ENCODE data around the gene ARHGEF37.
A peak's percentile ranks its signal among the peaks of the same experiment; 100 is the strongest.
"Not testable (repeated sequence)": the region's sequence is repeated elsewhere in the genome, so short reads cannot be mapped to it uniquely, and the experiment has no call there.

ARHGEF37 gene

GRCh38 chr5:149564542-149565140, 16.7 kb upstream of the ARHGEF37 start:
- not testable (repeated sequence) for H3K18ac ChIP-seq (ENCODE audit: low read depth in 1 of 2, low read length in 2 of 2); H2AK5ac ChIP-seq (ENCODE audit: low read length, severe bottlenecking); H3K23ac ChIP-seq (ENCODE audit: low read length in 2 of 2); H4K8ac ChIP-seq (ENCODE audit: low read length); H3K4me1 ChIP-seq (ENCODE audit: control insufficient read depth, insufficient read depth, low read depth, low read length); H2AFZ ChIP-seq (ENCODE audit: low read depth, low read length); H3K4me2 ChIP-seq (ENCODE audit: low read length, poor library complexity, severe bottlenecking); H3K27me3 ChIP-seq (ENCODE audit: control insufficient read depth in 1 of 2, insufficient read depth in 1 of 2, low read length in 2 of 2); H2BK12ac ChIP-seq (ENCODE audit: low read length in 2 of 2); H2BK5ac ChIP-seq (ENCODE audit: low read depth, low read length, poor library complexity, severe bottlenecking); H3K9me3 ChIP-seq (ENCODE audit: control insufficient read depth, low read length); H3K4me3 ChIP-seq (ENCODE audit: insufficient read depth in 1 of 2, low read depth in 1 of 2, low read length in 2 of 2); H3K27ac ChIP-seq (ENCODE audit: low read length, poor library complexity, severe bottlenecking); H4K91ac ChIP-seq (ENCODE audit: low read length); H3K79me1 ChIP-seq (replicated peaks; ENCODE audit: low read length, poor library complexity, severe bottlenecking); H2BK15ac ChIP-seq (ENCODE audit: low read depth, poor library complexity, severe bottlenecking); H2BK120ac ChIP-seq (ENCODE audit: low read depth, low read length); H3K36me3 ChIP-seq (ENCODE audit: control insufficient read depth in 1 of 2, insufficient read depth in 2 of 2, low read depth in 1 of 2, low read length in 2 of 2); H3K14ac ChIP-seq (ENCODE audit: low read length in 2 of 2)
- H3K4ac ChIP-seq (ENCODE audit: low read depth in 1 of 2, low read length in 2 of 2): peak overlapping the region in 1 of 2 experiments; percentile 84
- DNase-seq: peak; percentile 87
- 63% methylated on average over 15 of the region's 15 CpGs for WGBS
- peak overlapping the region; percentile 73 for H3K9ac ChIP-seq (ENCODE audit: low read length)

- H3K23ac ChIP-seq (ENCODE audit: low read length in 2 of 2): no peak overlapping the region
- WGBS: no CpG with 5 or more reads among the region's 1 CpG
These were observed 14.1 kb upstream of the ARHGEF37 start for GRCh38 chr5:149567226-149567625.

GRCh38 chr5:149572170-149572569, 9.1 kb upstream of the ARHGEF37 start:
- Histone ChIP-seq H4K8ac (ENCODE audit: low read length) (no peak overlapping the region), H2AK5ac (ENCODE audit: low read length, severe bottlenecking) (no peak overlapping the region), H4K91ac (ENCODE audit: low read length) (no peak overlapping the region), H2BK120ac (ENCODE audit: low read depth, low read length) (no peak overlapping the region), H2AFZ (ENCODE audit: low read depth, low read length) (no peak overlapping the region), H3K23ac (ENCODE audit: low read length in 2 of 2) (no peak overlapping the region), H2BK5ac (ENCODE audit: low read depth, low read length, poor library complexity, severe bottlenecking) (no peak overlapping the region), H3K79me1 (replicated peaks; ENCODE audit: low read length, poor library complexity, severe bottlenecking) (no peaks in the 10 kb centered on the region), H3K27me3 (ENCODE audit: control insufficient read depth in 1 of 2, insufficient read depth in 1 of 2, low read length in 2 of 2) (no peaks in the 10 kb centered on the region), H3K4me1 (ENCODE audit: control insufficient read depth, insufficient read depth, low read depth, low read length) (no peaks in the 10 kb centered on the region), H3K9me3 (ENCODE audit: control insufficient read depth, low read length) (no peaks in the 10 kb centered on the region), H2BK15ac (ENCODE audit: low read depth, poor library complexity, severe bottlenecking) (no peak overlapping the region), H3K36me3 (ENCODE audit: control insufficient read depth in 1 of 2, insufficient read depth in 2 of 2, low read depth in 1 of 2, low read length in 2 of 2) (no peaks in the 10 kb centered on the region), H3K4me2 (ENCODE audit: low read length, poor library complexity, severe bottlenecking) (no peak overlapping the region), H3K27ac (ENCODE audit: low read length, poor library complexity, severe bottlenecking) (no peak overlapping the region), H3K4me3 (ENCODE audit: insufficient read depth in 1 of 2, low read depth in 1 of 2, low read length in 2 of 2) (no peak overlapping the region), H3K4ac (ENCODE audit: low read depth in 1 of 2, low read length in 2 of 2) (no peak overlapping the region), H3K18ac (ENCODE audit: low read depth in 1 of 2, low read length in 2 of 2) (no peak overlapping the region), H2BK12ac (ENCODE audit: low read length in 2 of 2) (no peak overlapping the region), H3K9ac (ENCODE audit: low read length) (no peak overlapping the region), H3K14ac (ENCODE audit: low read length in 2 of 2) (no peak overlapping the region)
- no peak for DNase-seq

More at GRCh38 chr5:149567226-149567625, 14.1 kb upstream of the ARHGEF37 start:
- no peak overlapping the region for H4K8ac ChIP-seq (ENCODE audit: low read length)
- no peak overlapping the region for H2BK12ac ChIP-seq (ENCODE audit: low read length in 2 of 2)
- no peak overlapping the region for H3K27ac ChIP-seq (ENCODE audit: low read length, poor library complexity, severe bottlenecking)
- no peak overlapping the region for H2AK5ac ChIP-seq (ENCODE audit: low read length, severe bottlenecking)
- H3K9ac ChIP-seq (ENCODE audit: low read length): no peak overlapping the region
- no peak overlapping the region for H2BK120ac ChIP-seq (ENCODE audit: low read depth, low read length)
- H3K27me3 ChIP-seq (ENCODE audit: control insufficient read depth in 1 of 2, insufficient read depth in 1 of 2, low read length in 2 of 2): no peaks in the 10 kb centered on the region
- no peaks in the 10 kb centered on the region for H3K9me3 ChIP-seq (ENCODE audit: control insufficient read depth, low read length)
- H2BK5ac ChIP-seq (ENCODE audit: low read depth, low read length, poor library complexity, severe bottlenecking): no peak overlapping the region
- H3K4me2 ChIP-seq (ENCODE audit: low read length, poor library complexity, severe bottlenecking): no peak overlapping the region
- H3K18ac ChIP-seq (ENCODE audit: low read depth in 1 of 2, low read length in 2 of 2): no peak overlapping the region
- no peak overlapping the region for H3K4me3 ChIP-seq (ENCODE audit: insufficient read depth in 1 of 2, low read depth in 1 of 2, low read length in 2 of 2)
- DNase-seq: no peak
- no peak overlapping the region for H2BK15ac ChIP-seq (ENCODE audit: low read depth, poor library complexity, severe bottlenecking)
- no peak overlapping the region for H4K91ac ChIP-seq (ENCODE audit: low read length)
- no peak overlapping the region for H3K4ac ChIP-seq (ENCODE audit: low read depth in 1 of 2, low read length in 2 of 2)
- no peak overlapping the region for H3K14ac ChIP-seq (ENCODE audit: low read length in 2 of 2)
- no peaks in the 10 kb centered on the region for H3K36me3 ChIP-seq (ENCODE audit: control insufficient read depth in 1 of 2, insufficient read depth in 2 of 2, low read depth in 1 of 2, low read length in 2 of 2)
- H3K4me1 ChIP-seq (ENCODE audit: control insufficient read depth, insufficient read depth, low read depth, low read length): peaks cover 4% of the 10 kb centered on the region
- H3K79me1 ChIP-seq (replicated peaks; ENCODE audit: low read length, poor library complexity, severe bottlenecking): no peaks in the 10 kb centered on the region
- no peak overlapping the region for H2AFZ ChIP-seq (ENCODE audit: low read depth, low read length)

GRCh38 chr5:149572576-149573231, 8.6 kb upstream of the ARHGEF37 start:
- H2BK120ac ChIP-seq (ENCODE audit: low read depth, low read length): no peak overlapping the region
- no peak overlapping the region for H3K4ac ChIP-seq (ENCODE audit: low read depth in 1 of 2, low read length in 2 of 2)
- no peaks in the 10 kb centered on the region for H3K27me3 ChIP-seq (ENCODE audit: control insufficient read depth in 1 of 2, insufficient read depth in 1 of 2, low read length in 2 of 2)
- H2AFZ ChIP-seq (ENCODE audit: low read depth, low read length): no peak overlapping the region
- no peaks in the 10 kb centered on the region for H3K36me3 ChIP-seq (ENCODE audit: control insufficient read depth in 1 of 2, insufficient read depth in 2 of 2, low read depth in 1 of 2, low read length in 2 of 2)
- no peak overlapping the region for H3K14ac ChIP-seq (ENCODE audit: low read length in 2 of 2)
- H3K9ac ChIP-seq (ENCODE audit: low read length): no peak overlapping the region
- 91% methylated on average over 4 of the region's 4 CpGs for WGBS
- no peaks in the 10 kb centered on the region for H3K79me1 ChIP-seq (replicated peaks; ENCODE audit: low read length, poor library complexity, severe bottlenecking)
- H3K4me1 ChIP-seq (ENCODE audit: control insufficient read depth, insufficient read depth, low read depth, low read length): no peaks in the 10 kb centered on the region
- no peak overlapping the region for H2BK12ac ChIP-seq (ENCODE audit: low read length in 2 of 2)
- H3K27ac ChIP-seq (ENCODE audit: low read length, poor library complexity, severe bottlenecking): no peak overlapping the region
- H3K9me3 ChIP-seq (ENCODE audit: control insufficient read depth, low read length): no peaks in the 10 kb centered on the region
- DNase-seq: no peak
- no peak overlapping the region for H3K23ac ChIP-seq (ENCODE audit: low read length in 2 of 2)
- H2AK5ac ChIP-seq (ENCODE audit: low read length, severe bottlenecking): no peak overlapping the region
- H3K4me3 ChIP-seq (ENCODE audit: insufficient read depth in 1 of 2, low read depth in 1 of 2, low read length in 2 of 2): no peak overlapping the region
- H3K4me2 ChIP-seq (ENCODE audit: low read length, poor library complexity, severe bottlenecking): no peak overlapping the region
- no peak overlapping the region for H4K8ac ChIP-seq (ENCODE audit: low read length)
- H3K18ac ChIP-seq (ENCODE audit: low read depth in 1 of 2, low read length in 2 of 2): no peak overlapping the region
- H2BK5ac ChIP-seq (ENCODE audit: low read depth, low read length, poor library complexity, severe bottlenecking): no peak overlapping the region
- no peak overlapping the region for H2BK15ac ChIP-seq (ENCODE audit: low read depth, poor library complexity, severe bottlenecking)
- H4K91ac ChIP-seq (ENCODE audit: low read length): no peak overlapping the region

All from mesenchymal stem cell (in vitro differentiated cells and primary cell).